Measurements from ENCODE around the gene SCN2A. TPM values are rescaled to one million over a fixed set of nuclear protein-coding genes. Genes with fewer than 3 reads are reported as not detected.

SCN2A gene
- total and polyA plus RNA-seq, 11 donors, result 0.01 to 0.45 (median 0.05) TPM; not detected in 4

- no peak overlapping the region for H3K27ac ChIP-seq
- DNase-seq, result peak in 1 of 5 donors; percentile 44
- peaks cover 0 to 10% (median 0%) of the 10 kb centered on the region in 12 donors for H3K4me1 ChIP-seq
- no peaks in the 10 kb centered on the region for H3K9me3 ChIP-seq
- TF ChIP-seq CTCF (IDR thresholded peaks at IDR 0.05) (no peak), POLR2A (IDR thresholded peaks at IDR 0.05) (no peak)
- H3K4me3 ChIP-seq, result no peak overlapping the region
- no peaks in the 10 kb centered on the region for H3K36me3 ChIP-seq
- intact Hi-C loops (cut with DNase I), result loop anchor here in 2 of 10 donors (10.0 kb wide), 1 partner anchor 147 kb away; no protein-coding TSS in a partner anchor
- 39 to 58% (median 49%) methylated on average over 3 of the region's 3 CpGs for WGBS, 4 donors
- ATAC-seq, result peak in 3 of 4 donors; percentile 39 to 73 (median 64)
- no peaks in the 10 kb centered on the region for H3K27me3 ChIP-seq
Measured at GRCh38 chr2:165408186-165408585, 169.0 kb downstream of the SCN2A start.

- TF ChIP-seq CTCF (IDR thresholded peaks at IDR 0.05) (no peak), POLR2A (IDR thresholded peaks at IDR 0.05) (no peak)
- DNase-seq (no peak), ATAC-seq (no peak)
Measured at GRCh38 chr2:165410276-165410675, 171.1 kb downstream of the SCN2A start.

DNA sequence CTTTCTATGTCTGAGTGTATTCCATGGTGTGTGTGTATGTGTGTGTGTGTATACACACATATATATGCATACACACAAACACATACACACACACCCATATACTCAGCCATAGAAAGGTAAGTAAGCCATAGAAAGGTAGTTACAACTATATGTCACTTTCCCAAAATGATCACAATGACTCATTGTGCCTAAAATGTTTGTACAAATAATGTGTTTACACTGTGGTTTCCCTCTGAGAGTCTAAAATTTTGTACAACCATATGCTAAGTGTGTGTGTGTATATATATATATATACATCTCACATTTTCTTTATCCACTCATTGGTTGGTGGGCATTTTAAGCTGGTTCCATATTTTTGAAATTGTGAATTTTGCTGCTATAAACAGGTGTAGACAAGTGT, 175.0 kb downstream of the SCN2A start:
- H3K27me3 ChIP-seq, result no peaks in the 10 kb centered on the region
- intact Hi-C loops (cut with DNase I), result no loop called here
- no peak overlapping the region for H3K27ac ChIP-seq
- no peak for DNase-seq
- no peaks in the 10 kb centered on the region for H3K36me3 ChIP-seq
- peaks cover 0 to 21% (median 1%) of the 10 kb centered on the region in 12 donors for H3K9me3 ChIP-seq
- no peak for TF ChIP-seq POLR2A (IDR thresholded peaks at IDR 0.05)
- TF ChIP-seq CTCF (IDR thresholded peaks at IDR 0.05), result no peak
- H3K4me3 ChIP-seq, result no peak overlapping the region
- no peaks in the 10 kb centered on the region for H3K4me1 ChIP-seq
- ATAC-seq, result no peak

More at GRCh38 chr2:165410276-165410675, 171.1 kb downstream of the SCN2A start:
- no peaks in the 10 kb centered on the region for H3K27me3 ChIP-seq
- H3K4me3 ChIP-seq, result no peak overlapping the region
- H3K4me1 ChIP-seq, result peaks cover 0 to 10% (median 0%) of the 10 kb centered on the region in 12 donors
- no peak overlapping the region for H3K27ac ChIP-seq
- no peaks in the 10 kb centered on the region for H3K36me3 ChIP-seq
- peaks cover 0 to 3% (median 0%) of the 10 kb centered on the region in 12 donors for H3K9me3 ChIP-seq
- intact Hi-C loops (cut with DNase I), result no loop called here

GRCh38 chr2:165417009-165417408, 177.8 kb downstream of the SCN2A start:
- WGBS, 4 donors, result 98 to 100% (median 99%) methylated on average over 1 of the region's 1 CpG
- Histone ChIP-seq H3K4me1 (no peaks in the 10 kb centered on the region), H3K4me3 (no peak overlapping the region), H3K27me3 (no peaks in the 10 kb centered on the region), H3K9me3 (peaks cover 0 to 21% (median 1%) of the 10 kb centered on the region in 12 donors), H3K36me3 (no peaks in the 10 kb centered on the region), H3K27ac (no peak overlapping the region)
- ATAC-seq (no peak), DNase-seq (no peak)
- intact Hi-C loops (cut with DNase I), result no loop called here
- TF ChIP-seq CTCF (IDR thresholded peaks at IDR 0.05), result no peak
- no peak for TF ChIP-seq POLR2A (IDR thresholded peaks at IDR 0.05)
